Stimulated activated CD8-positive, alpha-beta memory T cell treated with anti-CD3 and anti-CD28 coated beads, Interleukin-15, amount 100 ng/mL, for 24 hours (primary cell): ENCODE data around the gene RAB43.
"Not testable (repeated sequence)": the region's sequence is repeated elsewhere in the genome, so short reads cannot be mapped to it uniquely, and the experiment has no call there.

Experiments
- DNase-seq: peaks from one replicate; pipeline ENCODE4 v3.0.0-alpha.2; 2020; ENCODE audit warnings: low read depth

RAB43 gene

GRCh38 chr3:129087904-129088303, 33.7 kb downstream of the RAB43 start:
- DNase-seq, result not testable (repeated sequence)

GRCh38 chr3:129087138-129087702, 34.4 kb downstream of the RAB43 start:
- no peak for DNase-seq

GRCh38 chr3:129085818-129086217, 35.8 kb downstream of the RAB43 start:
- no peak for DNase-seq

- no peak for DNase-seq
Measured at GRCh38 chr3:129085165-129085715, 36.4 kb downstream of the RAB43 start.

GRCh38 chr3:129084501-129084900, 37.1 kb downstream of the RAB43 start:
- DNase-seq, result no peak

- no peak for DNase-seq
Measured at GRCh38 chr3:129082026-129082425, 39.6 kb downstream of the RAB43 start.

GRCh38 chr3:129081503-129081902, 40.1 kb downstream of the RAB43 start:
- no peak for DNase-seq

GRCh38 chr3:129078510-129078909, 43.1 kb downstream of the RAB43 start:
- no peak for DNase-seq

GRCh38 chr3:129077222-129077621, 44.4 kb downstream of the RAB43 start:
- DNase-seq, result no peak

- DNase-seq, result no peak
Measured at GRCh38 chr3:129070086-129070885, 51.3 kb downstream of the RAB43 start.

GRCh38 chr3:129069313-129070085, 52.1 kb downstream of the RAB43 start:
- not testable (repeated sequence) for DNase-seq

- DNase-seq, result no peak
Measured at GRCh38 chr3:129068291-129068886, 53.2 kb downstream of the RAB43 start.

- DNase-seq, result not testable (repeated sequence)
Measured at GRCh38 chr3:129067719-129068118, 53.9 kb downstream of the RAB43 start.

- DNase-seq, result no peak
Measured at GRCh38 chr3:129065720-129066073, 55.9 kb downstream of the RAB43 start.

GRCh38 chr3:129065016-129065719, 56.4 kb downstream of the RAB43 start:
- no peak for DNase-seq

- no peak for DNase-seq
Measured at GRCh38 chr3:129063841-129064482, 57.6 kb downstream of the RAB43 start.

- no peak for DNase-seq
Measured at GRCh38 chr3:129063091-129063640, 58.4 kb downstream of the RAB43 start.

GRCh38 chr3:129061888-129062834, 59.4 kb downstream of the RAB43 start:
- no peak for DNase-seq

GRCh38 chr3:129061023-129061887, 60.3 kb downstream of the RAB43 start:
- DNase-seq, result no peak
